Caco-2 (cell line): ENCODE data around the gene BCL2. TPM values are rescaled to one million over a fixed set of nuclear protein-coding genes. Genes with fewer than 3 reads are reported as not detected.

Experiments
- BruUV-seq: library from RNA; stranded (reverse); fragments of 400-500 nt; replicated peaks from 2 replicates; lab custom pipeline; 2021; lab: Mats Ljungman, UMichigan
- CTCF ChIA-PET: fragments of 300-600 bp; sonication (Branson Sonifier 250); formaldehyde crosslinking; loops from one replicate; lab custom pipeline; 2022; ENCODE audit warnings: antibody characterized with exemption; lab: Charles Lee
- POLR2A ChIA-PET: fragments of 300-600 bp; sonication (Branson Sonifier 250); formaldehyde crosslinking; loops from one replicate; lab custom pipeline; 2022; ENCODE audit warnings: antibody characterized with exemption; lab: Charles Lee
- DNase-seq, 2 experiments: peaks; one replicate each; pipeline versions ENCODE4 v3.0.0 to v3.0.0-alpha.2; 2020 to 2022
- H3K27me3 ChIP-seq: replicated peaks from 2 replicates; pipeline ENCODE4 v1.6.0; 2011; ENCODE audit warnings: low read length; ENCODE audit not compliant: control insufficient read depth, insufficient read depth
- H3K36me3 ChIP-seq: 2 replicates; pipeline ENCODE4 v1.5.1; 2011; ENCODE audit warnings: low read length; ENCODE audit not compliant: control insufficient read depth, insufficient read depth
- H3K4me1 ChIP-seq: fragments of 250-450 bp; sonication (Bioruptor Pico); 2 replicates; pipeline ENCODE4 v1.5.1; 2020; ENCODE audit warnings: mild to moderate bottlenecking
- H3K4me3 ChIP-seq: 2 replicates; pipeline ENCODE4 v1.5.1; 2011; ENCODE audit warnings: low read depth, mild to moderate bottlenecking, control low read depth, low read length
- H3K9me3 ChIP-seq: fragments of 250-450 bp; sonication (Bioruptor Pico); 2 replicates; pipeline ENCODE4 v1.5.1; 2020; ENCODE audit warnings: mild to moderate bottlenecking, moderate library complexity
- H3K27ac Mint-ChIP-seq: one replicate; pipeline ENCODE4 v1.8.0; 2022; ENCODE audit warnings: mixed read lengths; ENCODE audit not compliant: unreplicated experiment
- H3K27me3 Mint-ChIP-seq: one replicate; pipeline ENCODE4 v1.8.0; 2022; ENCODE audit warnings: mixed read lengths; ENCODE audit not compliant: insufficient read depth, unreplicated experiment
- H3K36me3 Mint-ChIP-seq: one replicate; pipeline ENCODE4 v1.8.0; 2022; ENCODE audit warnings: mild to moderate bottlenecking, mixed read lengths; ENCODE audit not compliant: insufficient read depth, unreplicated experiment
- H3K4me1 Mint-ChIP-seq: one replicate; pipeline ENCODE4 v1.8.0; 2022; ENCODE audit warnings: low read depth, mixed read lengths; ENCODE audit not compliant: unreplicated experiment
- H3K4me3 Mint-ChIP-seq: one replicate; pipeline ENCODE4 v1.8.0; 2022; ENCODE audit warnings: mild to moderate bottlenecking, moderate library complexity, mixed read lengths; ENCODE audit not compliant: unreplicated experiment
- H3K9me3 Mint-ChIP-seq: one replicate; pipeline ENCODE4 v1.8.0; 2022; ENCODE audit warnings: mixed read lengths; ENCODE audit not compliant: unreplicated experiment
- CTCF ChIP-seq, 2 experiments: fragments of 200-600 bp in 1 of 2; IDR thresholded peaks; 1 replicate in 1 of 2; 2 replicates in 1 of 2; pipeline versions ENCODE4 v1.5.1 to v1.8.0; 2011 to 2022; ENCODE audit warnings: antibody characterized with exemption in 1 of 2, control low read depth in 1 of 2, inconsistent platforms in 1 of 2, low read depth in 1 of 2, low read length in 1 of 2, mild to moderate bottlenecking in 1 of 2, moderate library complexity in 1 of 2; ENCODE audit not compliant: insufficient read depth in 1 of 2, severe bottlenecking in 1 of 2, unreplicated experiment in 1 of 2
- intact Hi-C: fragments of 100-400 bp; cut with micrococcal nuclease; formaldehyde crosslinking; loops from one replicate; pipeline ENCODE4 v1.10.0; 2022; ENCODE audit not compliant: unreplicated experiment
- total RNA-seq: library from RNA; stranded (reverse); gene quantifications from 2 replicates; pipeline ENCODE4 v1.2.3, GENCODE V29; 2022

BCL2 gene
- total RNA-seq, 1 experiment from 2014 or later: 6.5 TPM

- H3K27me3 Mint-ChIP-seq: no peaks in the 10 kb centered on the region
- H3K9me3 Mint-ChIP-seq: peaks cover 9% of the 10 kb centered on the region
- ChIA-PET POLR2A (no interaction called here), CTCF (no interaction called here)
- no peak for DNase-seq
- peaks cover 21% of the 10 kb centered on the region for H3K4me1 Mint-ChIP-seq
- no peak for TF ChIP-seq CTCF (IDR thresholded peaks at IDR 0.05; ENCODE audit: insufficient read depth in 1 of 2, low read depth in 1 of 2, low read length in 1 of 2, severe bottlenecking in 1 of 2, unreplicated experiment in 1 of 2)
- Histone ChIP-seq H3K4me3 (no peak overlapping the region), H3K4me1 (no peaks in the 10 kb centered on the region; the same call in 1 of the 2 replicates), H3K36me3 (no peaks in the 10 kb centered on the region), H3K9me3 (no peaks in the 10 kb centered on the region), H3K27me3 (no peaks in the 10 kb centered on the region)
- no peak overlapping the region for H3K27ac Mint-ChIP-seq
- BruUV-seq: no TSS peak
- H3K4me3 Mint-ChIP-seq: no peak overlapping the region
- intact Hi-C loops: no loop called here
- no peaks in the 10 kb centered on the region for H3K36me3 Mint-ChIP-seq
Measured at GRCh38 chr18:63159590-63159989, 160.0 kb downstream of the BCL2 start.

- H3K4me3 ChIP-seq: no peak overlapping the region
- POLR2A ChIA-PET: no interaction called here
- no peaks in the 10 kb centered on the region for H3K9me3 ChIP-seq
- CTCF ChIA-PET: no interaction called here
- H3K27me3 ChIP-seq: no peaks in the 10 kb centered on the region
- no peaks in the 10 kb centered on the region for H3K36me3 Mint-ChIP-seq
- H3K4me3 Mint-ChIP-seq: no peak overlapping the region
- H3K9me3 Mint-ChIP-seq: peaks cover 9% of the 10 kb centered on the region
- intact Hi-C loops: no loop called here
- no peak for TF ChIP-seq CTCF (IDR thresholded peaks at IDR 0.05; ENCODE audit: insufficient read depth in 1 of 2, low read depth in 1 of 2, low read length in 1 of 2, severe bottlenecking in 1 of 2, unreplicated experiment in 1 of 2)
- H3K4me1 ChIP-seq: no peaks in the 10 kb centered on the region; the same call in 1 of the 2 replicates
- H3K27ac Mint-ChIP-seq: no peak overlapping the region
- no peaks in the 10 kb centered on the region for H3K27me3 Mint-ChIP-seq
- H3K36me3 ChIP-seq: no peaks in the 10 kb centered on the region
- H3K4me1 Mint-ChIP-seq: peaks cover 21% of the 10 kb centered on the region
- no TSS peak for BruUV-seq
- no peak for DNase-seq
Measured at GRCh38 chr18:63158676-63159291, 160.8 kb downstream of the BCL2 start.

GRCh38 chr18:63158012-63158631 is 161.4 kb downstream of the BCL2 start:
- Histone ChIP-seq H3K27me3 (no peaks in the 10 kb centered on the region), H3K4me1 (no peaks in the 10 kb centered on the region; the same call in 1 of the 2 replicates), H3K4me3 (no peak overlapping the region), H3K9me3 (no peaks in the 10 kb centered on the region), H3K36me3 (no peaks in the 10 kb centered on the region)
- TF ChIP-seq CTCF (IDR thresholded peaks at IDR 0.05; ENCODE audit: insufficient read depth in 1 of 2, low read depth in 1 of 2, low read length in 1 of 2, severe bottlenecking in 1 of 2, unreplicated experiment in 1 of 2): no peak
- Mint-ChIP-seq H3K36me3 (no peaks in the 10 kb centered on the region), H3K27me3 (no peaks in the 10 kb centered on the region), H3K4me3 (no peak overlapping the region), H3K4me1 (peaks cover 18% of the 10 kb centered on the region), H3K9me3 (peaks cover 5% of the 10 kb centered on the region), H3K27ac (no peak overlapping the region)
- intact Hi-C loops: no loop called here
- ChIA-PET CTCF (no interaction called here), POLR2A (no interaction called here)
- BruUV-seq: no TSS peak
- no peak for DNase-seq
